Uterus (tissue), 2 donors: ENCODE results near the gene C10orf62.

ENCODE experiments used
- POLR2A ChIP-seq, 2 donors: fragments of 450-650 bp; IDR thresholded peaks; one replicate each; pipeline ENCODE4 v1.6.1; 2016; ENCODE audit warnings: antibody characterized with exemption in 2 of 2, mild to moderate bottlenecking in 1 of 2, moderate library complexity in 1 of 2
- TF ChIP-seq, protein P1 (sequence below), 4 experiments: fragments of 200-600 bp in 2 of 4; fragments of 450-650 bp in 2 of 4; sonication (generic) in 2 of 4; IDR thresholded peaks; one replicate each; pipeline ENCODE4 v1.5.1; 2016 to 2019; ENCODE audit warnings: antibody characterized with exemption in 4 of 4, mild to moderate bottlenecking in 2 of 4, moderate library complexity in 1 of 4

DNA sequence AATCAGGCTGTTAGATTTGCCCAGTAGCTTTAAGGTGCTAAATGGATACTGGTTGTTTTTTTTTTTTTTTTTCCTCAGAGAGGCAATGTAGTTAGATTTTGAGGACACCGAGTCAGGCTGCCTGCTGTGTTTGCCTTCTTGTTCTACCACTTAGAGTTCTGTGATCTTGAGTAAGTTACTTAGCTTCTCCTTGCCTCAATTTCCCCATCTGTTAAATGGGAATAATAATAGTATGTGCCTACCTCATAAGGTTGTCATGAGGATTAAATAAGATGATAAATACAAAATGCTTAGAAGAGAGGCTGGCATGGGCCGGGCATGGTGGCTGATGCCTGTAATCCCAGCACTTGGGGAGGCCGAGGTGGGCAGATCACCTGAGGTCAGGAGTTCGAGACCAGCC is 29.2 kb downstream of the C10orf62 start:
- TF ChIP-seq, protein P1, sequence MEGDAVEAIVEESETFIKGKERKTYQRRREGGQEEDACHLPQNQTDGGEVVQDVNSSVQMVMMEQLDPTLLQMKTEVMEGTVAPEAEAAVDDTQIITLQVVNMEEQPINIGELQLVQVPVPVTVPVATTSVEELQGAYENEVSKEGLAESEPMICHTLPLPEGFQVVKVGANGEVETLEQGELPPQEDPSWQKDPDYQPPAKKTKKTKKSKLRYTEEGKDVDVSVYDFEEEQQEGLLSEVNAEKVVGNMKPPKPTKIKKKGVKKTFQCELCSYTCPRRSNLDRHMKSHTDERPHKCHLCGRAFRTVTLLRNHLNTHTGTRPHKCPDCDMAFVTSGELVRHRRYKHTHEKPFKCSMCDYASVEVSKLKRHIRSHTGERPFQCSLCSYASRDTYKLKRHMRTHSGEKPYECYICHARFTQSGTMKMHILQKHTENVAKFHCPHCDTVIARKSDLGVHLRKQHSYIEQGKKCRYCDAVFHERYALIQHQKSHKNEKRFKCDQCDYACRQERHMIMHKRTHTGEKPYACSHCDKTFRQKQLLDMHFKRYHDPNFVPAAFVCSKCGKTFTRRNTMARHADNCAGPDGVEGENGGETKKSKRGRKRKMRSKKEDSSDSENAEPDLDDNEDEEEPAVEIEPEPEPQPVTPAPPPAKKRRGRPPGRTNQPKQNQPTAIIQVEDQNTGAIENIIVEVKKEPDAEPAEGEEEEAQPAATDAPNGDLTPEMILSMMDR (IDR thresholded peaks at IDR 0.05), result no peak
- TF ChIP-seq POLR2A (IDR thresholded peaks at IDR 0.05), result no peak
